NCI-H446 (cell line): ENCODE data around the gene KLF16.

Experiments
- DNase-seq, 2 experiments: peaks; one replicate each; lab custom pipeline; 2025; lab: John Stamatoyannopoulos, UW

The KLF16 gene

GRCh38 chr19:1867349-1867724 lies 4.0 kb upstream of the KLF16 start:
- no peak for DNase-seq

GRCh38 chr19:1866693-1867348 lies 3.4 kb upstream of the KLF16 start:
- DNase-seq = no peak

GRCh38 chr19:1865172-1866010 lies 2.0 kb upstream of the KLF16 start:
- DNase-seq = no peak

- peak; percentile 31 to 68 for DNase-seq
Measured at GRCh38 chr19:1864480-1865171, 1.2 kb upstream of the KLF16 start.

GRCh38 chr19:1863638-1864479 lies 480 bp upstream of the KLF16 start:
- peak; percentile 99 to 100 for DNase-seq

GRCh38 chr19:1862424-1863327 lies 703 bp downstream of the KLF16 start:
- peak in 1 of 2 experiments; percentile 59 for DNase-seq

- DNase-seq = no peak
Measured at GRCh38 chr19:1862068-1862423, 1.3 kb downstream of the KLF16 start.

GRCh38 chr19:1861599-1862031 lies 1.8 kb downstream of the KLF16 start:
- DNase-seq = no peak

GRCh38 chr19:1860821-1861598 lies 2.4 kb downstream of the KLF16 start:
- no peak for DNase-seq

- DNase-seq = peak in 1 of 2 experiments; percentile 57
Measured at GRCh38 chr19:1860042-1860775, 3.2 kb downstream of the KLF16 start.

GRCh38 chr19:1859331-1859781 lies 4.0 kb downstream of the KLF16 start:
- DNase-seq = no peak

- no peak for DNase-seq
Measured at GRCh38 chr19:1858412-1859081, 4.8 kb downstream of the KLF16 start.

GRCh38 chr19:1857648-1858326 lies 5.6 kb downstream of the KLF16 start:
- no peak for DNase-seq

GRCh38 chr19:1856698-1857603 lies 6.4 kb downstream of the KLF16 start:
- DNase-seq = no peak

- DNase-seq = no peak
Measured at GRCh38 chr19:1856345-1856697, 7.1 kb downstream of the KLF16 start.

GRCh38 chr19:1855828-1856255 lies 7.5 kb downstream of the KLF16 start:
- no peak for DNase-seq
